ENCODE measurements around the gene MAML2.

Gene MAML2

DNA sequence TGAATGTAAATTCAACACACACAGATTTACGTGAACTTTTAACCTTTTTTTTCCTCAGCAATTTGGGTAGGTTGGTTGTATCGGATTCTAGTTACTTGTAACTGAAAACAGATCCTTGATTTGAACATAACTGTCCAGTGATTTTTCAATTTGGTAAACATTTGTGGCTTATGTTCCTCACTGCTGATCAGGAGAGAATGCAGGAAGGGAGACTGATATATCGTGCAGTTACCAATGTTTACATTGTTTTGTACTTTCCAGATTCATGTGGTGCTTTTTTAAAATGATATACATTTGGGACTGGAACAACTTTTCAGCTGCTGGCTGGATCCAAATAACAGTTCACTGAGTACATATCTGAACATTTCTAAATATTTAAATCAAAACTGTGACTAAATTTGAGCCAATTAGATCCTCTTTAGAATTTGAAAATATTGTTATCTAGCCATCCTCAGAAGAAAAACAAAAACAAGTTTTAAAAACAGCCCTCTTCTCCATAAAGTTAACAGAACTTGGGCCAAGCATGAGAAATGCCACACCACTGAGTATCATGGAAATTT is 334.8 kb downstream of the MAML2 start:
- DNase-seq (ENCODE audit: low spot score): no peak

DNA sequence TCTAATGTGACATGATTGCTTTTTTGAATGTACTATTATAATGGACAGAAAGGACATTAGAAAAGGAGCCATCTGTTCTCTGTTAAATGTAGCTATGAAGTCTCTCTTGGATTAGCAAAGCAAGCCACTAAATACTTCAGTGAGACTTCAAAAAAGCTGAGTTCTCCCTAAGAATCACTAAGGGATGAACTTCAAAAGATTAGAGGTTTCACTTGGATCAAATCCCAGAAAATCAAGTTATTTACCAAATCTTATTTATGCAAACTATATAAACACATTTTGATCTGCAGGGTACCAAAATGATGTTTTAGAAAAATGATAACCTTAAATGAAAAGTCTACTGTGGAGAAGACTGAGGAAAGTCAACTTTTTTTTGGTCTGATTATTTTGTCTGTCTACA is 337.0 kb downstream of the MAML2 start:
- no peak for DNase-seq (ENCODE audit: low spot score)

DNA sequence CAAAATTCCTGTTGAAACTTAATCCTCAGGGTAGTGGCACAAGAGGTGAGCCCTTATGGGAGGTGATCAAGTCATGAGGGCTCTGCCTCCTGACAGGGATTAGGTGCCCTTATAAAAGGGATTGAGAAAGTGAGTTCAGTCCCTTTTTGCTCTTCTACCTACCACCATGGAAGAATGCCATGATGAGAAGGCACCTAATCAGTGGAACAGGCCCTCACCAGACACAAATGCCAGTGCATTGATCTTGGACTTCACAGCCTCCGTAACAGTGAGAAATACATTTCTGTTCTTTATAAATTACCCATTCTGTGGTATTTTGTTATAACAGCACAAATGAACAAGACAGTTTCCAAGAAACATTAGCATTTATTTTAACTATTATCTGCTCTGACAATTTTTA is 338.1 kb downstream of the MAML2 start:
- DNase-seq (ENCODE audit: low spot score): no peak

DNA sequence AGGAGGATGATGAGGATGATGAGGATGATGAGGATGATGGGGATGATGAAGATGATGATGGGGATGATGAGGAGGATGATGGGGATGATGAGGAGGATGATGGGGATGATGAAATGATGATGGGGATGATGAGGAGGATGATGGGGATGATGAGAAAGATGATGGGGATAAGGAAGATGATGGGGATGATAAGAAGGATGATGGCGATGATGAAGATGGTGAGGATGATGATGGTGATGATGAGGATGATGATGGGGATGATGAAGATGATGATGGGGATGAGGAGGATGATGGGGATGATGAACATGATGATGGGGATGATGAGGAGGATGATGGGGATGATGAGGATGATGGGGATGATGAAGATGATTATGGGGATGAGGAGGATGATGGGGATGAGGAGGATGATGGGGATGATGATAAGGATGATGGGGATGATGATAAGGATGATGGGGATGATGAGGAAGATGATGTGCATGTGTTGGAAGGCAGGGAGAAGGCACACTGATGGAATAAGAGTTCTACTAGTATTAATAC is 340.2 kb downstream of the MAML2 start:
- DNase-seq (ENCODE audit: low spot score): no peak

DNA sequence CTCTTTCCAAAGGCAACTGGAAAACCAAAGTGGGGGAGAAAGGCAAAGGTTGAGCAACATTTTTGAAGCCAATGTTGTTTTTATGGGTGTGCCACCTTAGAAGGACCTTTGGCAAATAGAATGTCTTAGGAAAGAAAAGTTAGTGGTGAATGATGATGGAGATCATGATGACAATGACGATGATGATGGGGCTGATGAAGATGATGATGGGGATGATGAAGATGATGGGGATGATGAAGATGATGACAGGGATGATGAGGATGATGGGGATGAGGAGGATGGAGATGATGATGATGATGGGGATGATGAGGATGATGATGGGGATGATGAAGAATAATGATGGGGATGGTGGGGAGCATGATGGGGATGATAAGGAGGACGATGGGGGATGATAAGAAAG is 340.7 kb downstream of the MAML2 start:
- DNase-seq (ENCODE audit: low spot score): no peak

DNA sequence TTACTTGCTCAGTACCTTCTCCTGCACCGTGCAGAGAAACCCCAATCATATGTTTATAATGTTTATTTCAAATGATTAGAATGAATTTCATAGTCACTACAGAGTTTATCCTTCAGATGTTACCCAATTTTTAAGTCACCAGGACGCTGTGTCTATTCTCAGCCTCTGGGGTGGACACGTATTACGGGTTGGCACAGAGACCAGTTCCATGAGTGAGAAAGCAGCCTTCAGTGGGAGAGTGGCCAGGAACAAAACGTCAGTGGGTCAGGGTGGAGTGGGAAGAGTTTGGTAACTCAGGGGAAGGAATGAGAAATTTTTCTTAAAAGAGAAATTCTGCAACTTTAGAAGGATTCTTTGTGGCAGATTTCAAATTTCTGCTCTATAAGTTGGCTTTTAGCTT is 342.0 kb downstream of the MAML2 start:
- no peak for DNase-seq (ENCODE audit: low spot score)

DNA sequence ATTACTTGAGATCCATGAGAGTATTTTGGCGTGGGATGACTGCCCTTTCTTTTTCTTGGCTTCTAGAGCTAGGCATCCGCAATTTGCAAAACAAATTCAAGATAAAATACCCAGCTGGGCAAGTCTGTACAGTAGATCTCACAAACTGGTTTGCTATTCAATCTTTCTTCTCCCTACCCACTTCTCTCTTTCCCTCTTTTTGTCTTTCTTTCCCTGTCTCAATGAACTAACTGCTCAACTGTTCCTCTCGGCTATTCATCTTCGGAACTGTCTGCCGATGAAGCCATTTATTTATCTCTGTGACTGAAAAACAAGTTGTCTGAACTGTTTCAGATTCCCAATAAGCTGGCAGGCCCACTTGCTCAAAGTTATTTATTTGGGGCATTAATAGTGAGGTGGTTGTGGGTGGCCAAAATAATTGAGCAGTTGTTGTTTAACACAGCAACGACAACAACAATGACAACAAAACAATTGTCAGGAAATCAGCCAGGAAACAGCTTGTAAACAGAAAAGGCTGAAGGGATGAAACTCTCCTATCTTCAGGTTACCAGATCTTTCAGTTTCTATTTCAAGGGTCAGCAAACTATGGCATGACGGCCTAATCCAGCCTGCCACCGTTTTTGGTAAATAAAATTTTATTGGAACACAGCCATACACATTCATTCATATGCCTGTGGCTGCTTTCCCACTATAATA is 343.1 kb downstream of the MAML2 start:
- no peak for DNase-seq (ENCODE audit: low spot score)

DNA sequence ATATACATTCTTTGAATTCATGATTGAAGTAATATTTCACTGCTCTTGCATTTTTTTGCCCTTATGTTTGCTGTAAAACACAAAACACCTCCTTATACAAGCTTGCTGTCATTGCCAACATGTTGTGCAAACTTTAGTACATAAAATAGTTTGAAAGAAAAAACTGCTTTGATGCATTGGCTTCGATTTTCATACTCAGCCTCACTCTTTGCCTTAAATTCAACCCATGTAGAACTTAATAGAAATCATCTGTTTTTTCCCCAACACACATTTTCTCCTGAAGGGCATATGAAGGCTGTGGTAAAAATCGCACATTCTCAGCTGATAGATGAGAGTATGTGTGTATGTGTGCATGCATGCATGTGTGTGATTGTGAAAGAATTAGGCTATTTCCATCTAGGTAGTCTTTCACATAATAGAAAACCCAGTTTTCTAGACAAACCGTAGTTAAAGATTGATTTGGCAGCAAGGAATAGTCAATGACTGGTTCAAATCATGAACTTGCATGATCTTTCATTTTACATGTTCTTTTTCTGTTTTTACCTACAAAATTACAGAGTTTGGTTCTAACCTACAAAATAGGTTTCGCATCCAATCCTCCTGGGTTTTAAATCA is 346.3 kb downstream of the MAML2 start:
- DNase-seq (ENCODE audit: low spot score): no peak

DNA sequence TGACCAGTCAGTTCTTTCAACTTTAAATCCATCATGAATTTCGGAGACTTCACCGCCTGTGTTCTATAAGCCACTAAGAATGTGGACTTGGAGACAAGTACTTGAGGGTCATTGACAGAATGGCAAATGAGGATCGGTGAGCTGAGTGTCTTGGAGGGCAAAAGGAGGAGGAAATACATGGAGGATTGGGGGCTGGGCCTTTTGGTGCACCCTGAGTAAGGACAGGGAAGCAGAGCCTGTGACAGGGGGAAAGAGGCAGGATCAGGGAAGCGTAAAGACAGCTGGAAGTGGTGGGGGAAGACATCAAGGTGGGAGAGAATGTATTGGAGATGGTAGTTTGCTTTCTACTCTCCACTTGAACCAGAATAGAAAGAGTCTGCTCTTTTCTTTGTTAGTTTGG is 348.7 kb downstream of the MAML2 start:
- DNase-seq (ENCODE audit: low spot score): no peak

DNA sequence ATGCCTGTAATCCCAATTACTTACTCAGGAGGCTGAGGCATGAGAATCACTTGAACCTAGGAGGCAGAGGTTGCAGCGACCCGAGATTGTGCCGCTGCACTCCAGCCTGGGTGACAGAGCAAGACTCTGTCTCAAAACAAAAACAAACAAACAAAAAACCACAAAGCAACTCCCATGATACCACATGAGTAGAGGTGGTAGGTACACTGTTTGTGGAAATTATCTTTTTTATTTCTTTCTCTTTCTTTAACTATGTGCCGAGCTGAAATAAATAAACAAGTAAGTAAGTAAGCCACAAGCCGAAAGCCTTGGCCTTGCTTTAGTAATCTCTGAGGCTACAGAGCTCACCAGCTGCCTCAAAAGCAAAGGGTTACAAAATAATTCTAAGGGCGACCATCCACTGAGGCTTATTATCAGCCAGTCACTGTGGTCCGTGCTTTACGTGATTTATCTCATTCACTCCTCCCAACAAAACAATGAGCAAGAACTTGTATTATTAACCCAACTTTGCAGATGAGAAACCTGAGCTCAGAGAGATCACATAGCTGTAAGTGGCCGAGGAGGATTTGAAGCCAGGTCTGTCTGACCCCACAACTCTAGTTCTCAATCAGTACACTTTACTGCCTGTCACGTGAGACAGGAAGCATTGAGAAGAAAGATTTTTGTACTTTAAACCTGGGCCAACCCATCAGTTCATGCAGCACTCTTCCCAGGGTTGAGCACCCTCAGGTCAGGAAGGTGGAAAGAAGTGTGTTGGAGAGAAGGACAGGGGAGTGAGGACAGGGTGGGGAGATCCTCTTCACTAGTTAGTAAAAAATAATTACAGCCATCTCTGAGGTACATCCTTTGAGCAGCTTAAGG is 349.3 kb downstream of the MAML2 start:
- no peak for DNase-seq (ENCODE audit: low spot score)

DNA sequence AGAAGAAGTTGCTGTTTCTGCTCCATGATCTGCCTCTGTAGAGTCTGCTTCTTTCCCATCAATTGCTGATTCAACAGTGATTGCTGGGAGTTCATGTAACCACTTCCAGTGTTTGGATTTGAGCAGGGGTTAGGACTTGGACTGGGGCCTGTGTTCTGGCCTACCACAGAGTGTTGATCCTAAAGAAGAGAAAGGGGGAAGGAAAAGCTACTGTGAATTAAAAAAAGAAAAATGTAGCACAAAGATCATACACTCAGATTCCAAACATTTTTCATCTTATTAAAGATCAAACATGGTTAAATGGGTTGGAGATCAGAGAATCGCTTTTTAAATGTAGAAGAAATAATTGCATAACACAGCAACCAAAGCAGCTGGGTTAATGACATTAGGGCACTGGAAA is 351.4 kb downstream of the MAML2 start:
- no peak for DNase-seq (ENCODE audit: low spot score)

DNA sequence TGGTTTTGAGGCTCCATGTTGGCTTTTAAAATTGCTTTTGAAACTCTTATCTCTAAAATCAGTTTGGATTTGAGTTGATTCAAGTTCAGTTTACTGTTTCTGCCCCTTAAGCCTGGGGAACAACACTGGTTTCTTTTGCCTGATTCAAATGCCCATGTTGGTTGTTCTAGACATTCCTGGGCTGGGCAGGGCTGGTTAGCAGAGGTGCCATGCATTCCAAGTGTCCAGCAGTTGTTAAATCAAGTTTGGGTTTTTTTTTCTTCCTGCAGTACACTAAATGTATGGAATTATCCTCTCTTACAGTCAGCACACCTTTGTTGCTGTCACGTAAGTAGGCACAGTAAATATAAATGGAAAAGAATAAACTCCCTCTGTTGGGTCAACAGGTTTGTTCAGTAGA is 351.9 kb downstream of the MAML2 start:
- DNase-seq (ENCODE audit: low spot score): no peak

DNA sequence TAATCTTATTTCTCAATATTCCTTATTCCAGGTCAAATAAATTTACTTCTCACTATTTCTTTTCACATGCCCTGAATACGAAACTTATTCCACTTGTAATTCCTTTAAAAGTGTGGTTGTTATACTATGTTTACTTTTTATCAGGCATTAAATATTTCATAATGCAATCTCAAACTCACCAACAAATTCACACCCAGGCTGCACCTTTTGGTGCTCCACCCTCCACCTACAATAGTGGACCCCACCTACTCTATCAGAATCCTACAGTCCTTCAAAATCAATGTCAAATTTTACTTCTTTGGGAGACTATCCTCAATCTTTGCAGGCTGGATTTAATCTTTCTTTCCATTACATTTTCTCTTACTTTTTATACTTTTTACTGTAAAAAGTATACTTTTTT is 353.2 kb downstream of the MAML2 start:
- no peak for DNase-seq (ENCODE audit: low spot score)

DNA sequence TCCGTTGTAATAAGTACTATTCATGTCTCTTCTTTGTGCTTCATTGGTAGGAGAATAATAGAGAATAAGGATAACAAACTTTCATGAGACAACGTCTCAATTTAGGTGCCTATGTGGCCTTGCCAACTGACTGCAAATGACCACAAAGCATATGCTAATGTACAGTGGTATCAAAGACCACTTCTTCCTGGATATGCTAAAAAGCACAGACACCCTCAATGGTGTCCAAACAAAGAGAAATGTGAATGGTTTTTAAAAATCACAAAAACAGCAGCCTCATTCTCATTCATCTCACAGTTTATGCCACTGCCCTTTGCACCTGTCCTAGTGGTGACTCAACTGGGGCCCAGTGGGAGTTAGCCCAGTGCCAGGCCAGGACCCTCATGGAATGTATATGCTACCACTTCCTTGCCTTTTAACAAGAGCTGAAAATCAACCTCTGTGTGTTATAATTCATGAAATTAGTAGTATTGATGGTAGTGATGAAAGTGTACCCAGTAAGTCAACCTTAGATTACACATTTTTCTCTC is 353.9 kb downstream of the MAML2 start:
- no peak for DNase-seq (ENCODE audit: low spot score)

DNA sequence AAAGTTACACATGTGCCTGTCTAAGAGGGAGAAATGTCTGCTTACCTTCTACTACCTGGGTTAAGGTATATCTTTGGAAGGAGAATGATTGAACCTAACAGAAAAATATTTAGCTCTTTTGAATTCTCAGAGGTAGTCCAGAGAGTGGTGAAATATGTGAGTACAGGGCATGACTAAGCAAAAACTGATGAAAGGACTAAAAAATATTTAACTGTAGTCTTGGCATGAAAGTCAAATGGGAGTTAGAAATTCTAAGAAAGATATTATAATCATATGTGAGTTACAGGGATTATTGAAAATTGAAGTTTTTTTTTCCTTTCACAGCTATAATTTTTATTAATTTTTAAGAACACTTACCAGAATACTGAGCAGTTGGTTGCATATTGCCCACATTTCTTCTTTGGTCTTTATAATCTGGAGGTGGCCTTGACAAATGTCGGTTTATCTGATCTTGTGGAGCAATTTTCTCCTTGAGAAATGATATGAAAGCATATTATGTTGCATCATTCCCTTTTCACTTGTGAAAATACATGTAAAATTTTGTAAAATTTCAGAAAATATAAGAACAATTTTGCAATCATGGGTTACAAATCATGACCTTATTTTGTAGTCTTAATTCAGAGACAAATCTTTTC is 357.7 kb downstream of the MAML2 start:
- DNase-seq (ENCODE audit: low spot score): no peak

DNA sequence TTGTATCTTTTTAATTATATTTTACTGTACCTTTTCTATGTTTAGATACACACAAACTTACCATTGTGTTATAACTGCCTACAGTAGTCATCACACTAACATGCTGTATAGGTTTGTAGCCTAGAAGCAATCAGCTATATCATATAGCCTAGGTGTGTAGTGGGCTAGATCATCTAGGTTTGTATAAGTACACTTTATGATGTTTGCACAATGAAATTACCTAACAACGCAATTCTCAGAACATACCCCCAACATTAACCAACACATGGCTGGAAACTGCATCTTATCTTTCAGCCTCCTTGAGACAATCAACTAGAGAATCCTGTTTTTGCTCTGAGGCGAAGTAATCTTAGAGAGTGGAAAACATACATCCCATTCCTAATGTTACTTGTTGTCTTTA is 358.9 kb downstream of the MAML2 start:
- DNase-seq (ENCODE audit: low spot score): no peak

DNA sequence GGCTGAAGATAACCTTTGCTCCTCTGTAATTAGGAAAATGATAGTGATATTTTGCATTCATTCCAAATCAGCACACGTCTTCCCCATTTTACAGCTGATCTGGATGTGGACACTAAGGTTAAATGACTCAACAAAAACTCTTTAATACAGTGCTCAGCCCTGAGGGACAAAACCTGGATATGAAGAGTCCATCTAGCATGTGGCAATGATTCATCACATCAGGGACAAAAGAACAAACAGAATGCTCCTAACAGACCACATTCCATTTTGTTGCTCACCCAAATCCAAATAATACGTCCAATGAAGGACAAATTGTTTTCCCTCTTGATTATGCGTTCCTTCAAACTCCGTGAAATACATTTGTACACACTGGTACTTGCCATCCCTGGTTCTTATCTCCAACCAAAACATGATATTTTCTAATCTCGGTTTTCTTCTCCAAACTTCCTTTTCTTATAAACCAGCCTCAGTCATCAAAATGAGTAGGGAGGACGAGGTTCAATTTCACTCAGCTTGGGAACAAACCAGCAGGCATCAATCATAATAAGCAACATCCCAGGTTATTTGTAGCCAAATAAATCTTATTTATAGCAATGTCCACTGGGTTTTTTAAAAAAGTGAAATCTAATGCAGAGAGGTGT is 365.3 kb downstream of the MAML2 start:
- DNase-seq (ENCODE audit: low spot score): no peak

DNA sequence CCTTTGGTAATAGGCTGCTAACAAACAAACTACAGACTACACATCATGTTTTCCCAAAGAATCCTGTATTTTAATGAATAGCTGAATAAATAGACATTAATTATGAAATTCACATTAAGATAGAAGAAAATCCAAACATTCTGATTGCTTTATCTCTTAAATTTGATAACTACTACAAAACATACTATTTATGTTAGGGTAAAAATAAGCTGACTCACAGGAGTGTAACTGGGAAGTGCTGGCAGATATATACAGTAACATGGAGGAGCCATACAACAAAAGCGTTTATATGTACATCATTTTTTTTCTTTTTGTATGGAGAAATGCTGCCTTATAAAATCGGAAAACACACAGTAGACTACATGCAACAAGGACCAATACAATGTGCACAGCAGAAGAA is 366.4 kb downstream of the MAML2 start:
- DNase-seq (ENCODE audit: low spot score): no peak

DNA sequence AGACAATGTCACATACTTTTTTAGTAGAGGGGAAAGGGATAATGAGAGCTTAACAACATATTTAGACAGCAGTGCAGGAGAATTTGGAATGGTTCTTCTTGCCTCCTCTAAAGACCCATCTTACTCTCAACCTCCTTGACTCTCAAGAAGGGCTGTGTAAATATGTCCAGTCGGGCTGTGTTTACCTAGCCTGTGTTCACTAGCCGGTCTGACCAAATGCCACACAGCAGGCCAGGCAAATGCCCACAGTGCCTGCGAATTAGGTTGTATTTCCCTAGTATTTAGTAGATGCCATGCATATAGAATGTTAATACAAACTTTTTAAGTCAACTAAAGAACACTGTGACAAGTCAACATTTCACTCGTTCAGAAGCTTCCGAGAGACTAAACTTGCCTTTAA is 367.7 kb downstream of the MAML2 start:
- no peak for DNase-seq (ENCODE audit: low spot score)

DNA sequence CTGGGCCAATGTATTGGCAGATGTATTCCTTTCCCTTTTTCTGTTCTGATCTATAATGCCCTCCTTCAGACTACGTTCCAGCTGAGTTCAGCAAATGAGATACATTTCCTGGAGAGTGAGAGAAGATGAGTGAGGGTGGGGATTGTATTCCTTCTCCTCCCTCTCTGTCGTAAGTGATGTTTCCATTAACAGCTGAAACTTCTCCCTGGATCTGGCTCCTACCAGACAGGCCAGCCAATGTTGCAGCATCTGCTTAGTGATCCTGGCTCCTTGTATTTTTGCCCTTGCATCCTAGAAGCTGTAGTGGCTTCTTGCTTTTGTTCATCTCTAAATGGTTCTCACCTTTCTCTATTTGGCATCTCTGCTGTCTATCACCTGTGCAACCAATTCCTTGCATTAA is 370.9 kb downstream of the MAML2 start:
- no peak for DNase-seq (ENCODE audit: low spot score)

DNA sequence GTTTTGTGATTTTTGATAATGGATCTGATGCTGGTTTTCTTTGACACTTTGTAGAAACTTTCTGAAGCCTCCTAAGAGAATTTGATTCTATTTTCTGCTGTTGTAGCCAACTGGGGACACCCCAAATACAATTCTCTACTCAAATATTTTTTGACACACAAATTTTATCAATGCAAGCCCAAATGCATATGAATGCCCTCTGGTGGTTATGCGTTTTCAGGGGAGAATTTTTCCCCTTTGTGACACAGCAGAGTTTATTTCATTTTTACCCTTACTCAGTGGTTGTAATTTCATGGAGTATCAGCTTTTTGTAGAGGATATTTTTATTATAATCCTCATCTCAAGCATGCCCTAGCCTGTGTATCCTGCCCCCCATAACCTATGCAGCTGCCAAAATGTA is 374.4 kb downstream of the MAML2 start:
- DNase-seq (ENCODE audit: low spot score): no peak
